ENCODE data around the gene DGCR6L.
"Not testable (repeated sequence)": the region's sequence is repeated elsewhere in the genome, so short reads cannot be mapped to it uniquely, and the experiment has no call there.

- TF ChIP-seq POLR2A, POLR2AphosphoS5, TAF1 (IDR thresholded peaks at IDR 0.05; ENCODE audit: low read depth, low read length): not testable (repeated sequence)
These were observed 1.8 kb upstream of the DGCR6L start for GRCh38 chr22:20321552-20322211.

Data from GM12891 (cell line).